GM12878 (cell line): Measurements from ENCODE around the gene NHS. TPM values are rescaled to one million over a fixed set of nuclear protein-coding genes. Genes with fewer than 3 reads are reported as not detected.

Experiments
- ATAC-seq: fragments of 200-7000 bp; cut with Tn5 transposase; 3 replicates; pipeline ENCODE4 v1.9.1; 2020; ENCODE audit warnings: mild to moderate bottlenecking, moderate library complexity
- BruUV-seq: library from RNA; stranded (reverse); fragments of 400-500 nt; replicated peaks from 2 replicates; lab custom pipeline; 2021; lab: Mats Ljungman, UMichigan
- CTCF ChIA-PET: fragments of 300-600 bp; sonication (Branson Sonifier 250); formaldehyde crosslinking; extraction: SDS; loops from one replicate; lab custom pipeline; 2021; ENCODE audit warnings: inconsistent platforms; lab: Yijun Ruan, JAX
- POLR2A ChIA-PET: fragments of 350-600 bp; formaldehyde crosslinking; extraction: SDS; loops from one replicate; lab custom pipeline; 2021; ENCODE audit warnings: inconsistent platforms; lab: Charles Lee
- RAD21 ChIA-PET: fragments of 300-600 bp; sonication (Branson Sonifier 250); formaldehyde crosslinking; loops from one replicate; lab custom pipeline; 2023; ENCODE audit warnings: antibody characterized with exemption; ENCODE audit not compliant: unreplicated experiment; lab: Charles Lee
- SMC1A ChIA-PET: fragments of 300-600 bp; sonication (Branson Sonifier 250); formaldehyde crosslinking; loops from one replicate; lab custom pipeline; 2023; ENCODE audit not compliant: unreplicated experiment, uncharacterized antibody; lab: Charles Lee
- DNase-seq: peaks from one replicate; pipeline ENCODE4 v3.0.0-alpha.2; 2011; ENCODE audit warnings: low read depth, low spot score
- FAIRE-seq: peaks from 3 replicates; lab custom pipeline; 2011; peaks lifted over from hg19 to GRCh38; lab: Jason Lieb, UNC
- H2AFZ ChIP-seq: 2 replicates; pipeline ENCODE4 v1.6.0; 2011; ENCODE audit warnings: low read depth, low read length, control low read depth; ENCODE audit not compliant: control insufficient read depth
- H3K27ac ChIP-seq: 2 replicates; pipeline ENCODE4 v1.5.1; 2011; ENCODE audit warnings: control low read depth; ENCODE audit not compliant: control insufficient read depth, insufficient read depth
- H3K27me3 ChIP-seq, 2 experiments: replicated peaks in 1 of 2; 2 replicates each; pipeline versions ENCODE4 v1.6.0 to v1.6.1; 2011; ENCODE audit warnings: low read length in 1 of 2; ENCODE audit not compliant: control insufficient read depth in 2 of 2, insufficient read depth in 2 of 2
- H3K36me3 ChIP-seq, 2 experiments: 2 replicates each; pipeline ENCODE4 v1.5.1; 2011; ENCODE audit warnings: low read length in 1 of 2; ENCODE audit not compliant: control insufficient read depth in 2 of 2, insufficient read depth in 2 of 2
- H3K4me1 ChIP-seq: 2 replicates; pipeline ENCODE4 v1.6.1; 2011; ENCODE audit warnings: mild to moderate bottlenecking, low read length, moderate library complexity, mixed read lengths; ENCODE audit not compliant: control insufficient read depth, insufficient read depth
- H3K4me2 ChIP-seq: 2 replicates; pipeline ENCODE4 v1.6.0; 2011; ENCODE audit warnings: control low read depth; ENCODE audit not compliant: control insufficient read depth, insufficient read depth
- H3K4me3 ChIP-seq: fragments of 200-600 bp; sonication (generic); 2 replicates; pipeline ENCODE4 v1.5.1; 2016
- H3K79me2 ChIP-seq: 2 replicates; pipeline ENCODE4 v1.6.0; 2011; ENCODE audit warnings: low read length; ENCODE audit not compliant: control insufficient read depth, insufficient read depth
- H3K9ac ChIP-seq: 2 replicates; pipeline ENCODE4 v1.8.0; 2011; ENCODE audit warnings: low read length, control low read depth, mixed read lengths; ENCODE audit not compliant: control insufficient read depth, insufficient read depth
- H3K9me3 ChIP-seq: replicated peaks from 3 replicates; pipeline ENCODE4 v1.5.1; 2011; ENCODE audit warnings: mild to moderate bottlenecking, low read length; ENCODE audit not compliant: control insufficient read depth, insufficient read depth
- H4K20me1 ChIP-seq: 2 replicates; pipeline ENCODE4 v1.6.0; 2011; ENCODE audit not compliant: control insufficient read depth, insufficient read depth
- ASH2L ChIP-seq: fragments of 300-600, 200-600 bp; sonication (generic); IDR thresholded peaks from 2 replicates; pipeline ENCODE4 v1.6.1; 2017; ENCODE audit warnings: low read depth, mild to moderate bottlenecking, borderline replicate concordance
- CHD4 ChIP-seq: fragments of 200-600 bp; sonication (generic); IDR thresholded peaks from 2 replicates; pipeline ENCODE4 v1.6.1; 2016; ENCODE audit warnings: mild to moderate bottlenecking
- DPF2 ChIP-seq: fragments of 450-650 bp; IDR thresholded peaks from 2 replicates; pipeline ENCODE4 v1.6.1; 2017; ENCODE audit warnings: mild to moderate bottlenecking
- IKZF1 ChIP-seq: fragments of 450-650 bp; conservative IDR thresholded peaks from 2 replicates; pipeline ENCODE4 v1.6.1; 2017; ENCODE audit warnings: antibody characterized with exemption, mild to moderate bottlenecking
- RBBP5 ChIP-seq: fragments of 200-600 bp; sonication (generic); conservative IDR thresholded peaks from 2 replicates; pipeline ENCODE4 v1.6.1; 2016
- TARDBP ChIP-seq: IDR thresholded peaks from 2 replicates; pipeline ENCODE4 v1.6.1; 2016; ENCODE audit warnings: borderline replicate concordance
- ZBTB11 ChIP-seq: fragments of 450-650 bp; formaldehyde crosslinking; IDR thresholded peaks from 2 replicates; pipeline ENCODE4 v1.5.0; 2022; ENCODE audit warnings: mild to moderate bottlenecking, missing genetic modification characterization
- ZBTB4 ChIP-seq: fragments of 450-650 bp; formaldehyde crosslinking; IDR thresholded peaks from 2 replicates; pipeline ENCODE4 v1.4.0; 2022; ENCODE audit warnings: mild to moderate bottlenecking, moderate library complexity
- WGBS: methylation state at CpG from one replicate; pipeline ENCODE4 v1.1.6; 2016; ENCODE audit warnings: low lambda C conversion rate; ENCODE audit not compliant: insufficient replicate concordance, insufficient coverage; ENCODE audit errors: missing lambda C conversion rate; 5-methylcytosine and 5-hydroxymethylcytosine counted together
- in situ Hi-C: fragments of 300-500 bp; cut with MboI; formaldehyde crosslinking; loops from 9 replicates; pipeline ENCODE4 v1.14.3; 2018; ENCODE audit warnings: mixed read lengths
- intact Hi-C: fragments of 100-400 bp; cut with micrococcal nuclease; formaldehyde crosslinking; loops from one replicate; pipeline ENCODE4 v1.14.2; 2022; ENCODE audit not compliant: unreplicated experiment
- polyA plus RNA-seq, 11 experiments: library from polyadenylated mRNA; depleted of rRNA in 4 of 11; unstranded in 6 of 11; stranded (reverse) in 5 of 11; fragments of >200 nt; fragmentation: Nextera tagmentation in 4 of 11; fragmentation: Illumina TruSeq in 1 of 11; extraction: Ambion mirVana in 4 of 11; extraction: Trizol in 1 of 11; gene quantifications; 1 replicate in 1 of 11; 2 replicates in 10 of 11; pipeline versions ENCODE4 v1.2.1 to v1.2.3, GENCODE V29; 2011 to 2016; ENCODE audit warnings: inconsistent platforms in 2 of 11, missing spikeins in 2 of 11, low read depth in 1 of 11
- total RNA-seq, 4 experiments: library from RNA; depleted of rRNA in 3 of 4; stranded (reverse); fragments of >200 nt in 3 of 4; fragmentation: Illumina TruSeq in 1 of 4; extraction: Trizol in 1 of 4; gene quantifications; 2 replicates each; pipeline versions ENCODE4 v1.2.1 to v1.2.3, GENCODE V29; 2013 to 2021

Gene NHS
- total and polyA plus RNA-seq, 10 of the 15 experiments (the other 5 are each of a cell fraction or from before 2014, with no cell fraction given): under 0.01 to 0.07 (median 0.03) TPM; not detected in 7

GRCh38 chrX:17617806-17618205 lies 242.8 kb downstream of the NHS start (continued):
- TF ChIP-seq ZBTB4 (no peak), RBBP5 (no peak), DPF2 (no peak)

- ChIA-PET CTCF (no interaction called here), RAD21 (no interaction called here), SMC1A (no interaction called here), POLR2A (no interaction called here)
- in situ Hi-C loops: no loop called here
- Histone ChIP-seq H3K9me3 (no peaks in the 10 kb centered on the region), H3K4me3 (no peak overlapping the region), H3K4me2 (no peak overlapping the region), H3K9ac (no peak overlapping the region), H3K27ac (no peak overlapping the region), H3K27me3 (no peaks in the 10 kb centered on the region), H3K79me2 (no peaks in the 10 kb centered on the region), H3K36me3 (no peaks in the 10 kb centered on the region), H4K20me1 (no peaks in the 10 kb centered on the region), H3K4me1 (no peaks in the 10 kb centered on the region), H2AFZ (no peak overlapping the region)
- DNase-seq (no peak), FAIRE-seq (no peak), ATAC-seq (no peak)
- no peak for TF ChIP-seq ASH2L
- TF ChIP-seq ZBTB11 (CRISPR knock-in tag): no peak
- no peak for TF ChIP-seq CHD4
- TF ChIP-seq IKZF1: no peak
- TF ChIP-seq RBBP5: no peak
- TF ChIP-seq TARDBP: no peak
- intact Hi-C loops: no loop called here
- BruUV-seq: no TSS peak
- 22% methylated on average over 4 of the region's 4 CpGs for WGBS
Observed at GRCh38 chrX:17621566-17622270, 246.7 kb downstream of the NHS start.
